Tongue (tissue), 2 donors: ENCODE data around the gene KLK11. TPM values are rescaled to one million over a fixed set of nuclear protein-coding genes. Genes with fewer than 3 reads are reported as not detected.
A peak's percentile ranks its signal among the peaks of the same experiment; 100 is the strongest.

Experiments used
- DNase-seq: peaks from one replicate; pipeline ENCODE4 v3.0.0-alpha.2; 2015
- total RNA-seq: library from RNA; depleted of rRNA; stranded (reverse); fragments of >200 nt; gene quantifications from one replicate; pipeline ENCODE4 v1.2.3, GENCODE V29; 2014

Gene KLK11, protein sequence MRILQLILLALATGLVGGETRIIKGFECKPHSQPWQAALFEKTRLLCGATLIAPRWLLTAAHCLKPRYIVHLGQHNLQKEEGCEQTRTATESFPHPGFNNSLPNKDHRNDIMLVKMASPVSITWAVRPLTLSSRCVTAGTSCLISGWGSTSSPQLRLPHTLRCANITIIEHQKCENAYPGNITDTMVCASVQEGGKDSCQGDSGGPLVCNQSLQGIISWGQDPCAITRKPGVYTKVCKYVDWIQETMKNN
- 11.4 TPM for total RNA-seq

DNA sequence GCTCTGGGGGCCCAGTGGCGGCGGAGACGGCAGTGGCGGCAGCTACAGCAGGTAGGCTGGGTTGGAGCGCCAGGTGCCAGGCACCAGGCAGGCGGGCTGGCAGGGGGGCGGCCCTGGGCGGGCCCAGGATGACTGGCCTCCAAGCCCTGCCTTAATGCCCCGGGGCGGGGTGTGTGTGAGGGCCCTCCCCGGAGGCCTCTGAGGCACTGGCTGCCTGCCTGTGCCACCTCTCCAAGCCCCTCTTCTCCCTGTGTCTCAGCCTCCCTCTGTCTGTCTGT, at the start of gene KLK11:
Gene KLK11, minus strand, starts transcription at position 63 of the 278 bp plus-strand sequence. CDS start 985 bp downstream, outside the sequence.
- peak; percentile 22 for DNase-seq

DNA sequence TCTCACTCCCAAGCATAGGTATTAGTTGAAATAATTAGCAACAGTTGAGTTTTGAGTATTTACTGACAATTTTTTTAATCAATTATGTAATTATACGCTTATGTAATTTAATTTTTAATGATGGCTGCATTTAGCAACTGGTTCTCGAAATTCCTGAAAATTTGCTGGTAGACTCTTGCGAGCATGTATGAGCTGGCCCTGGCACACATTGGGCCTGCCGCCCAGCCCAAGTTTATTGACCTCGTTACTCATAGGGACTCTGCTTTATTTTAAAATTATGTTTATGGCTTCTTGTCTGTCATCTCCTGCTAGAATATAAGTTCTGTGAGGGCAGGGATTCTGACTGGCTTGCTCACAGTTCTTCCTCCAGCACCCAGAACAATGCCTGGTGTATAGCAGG, 49.6 kb upstream of the KLK11 start:
- DNase-seq: no peak

DNA sequence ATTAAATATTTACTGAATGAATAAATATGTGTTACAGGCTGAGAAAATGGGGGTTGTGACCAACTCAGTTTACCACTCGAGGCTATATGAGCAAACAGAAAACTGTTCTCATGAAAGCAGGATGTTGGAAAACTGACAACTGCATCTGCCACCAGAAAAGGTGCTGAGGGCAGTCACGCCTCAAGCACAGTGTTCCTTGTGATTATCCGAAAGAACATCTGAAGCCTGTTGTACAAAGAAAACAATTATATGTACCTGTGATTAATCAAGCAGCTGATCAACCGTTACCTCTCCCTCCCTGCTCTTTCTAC, 44.6 kb upstream of the KLK11 start:
- no peak for DNase-seq

DNA sequence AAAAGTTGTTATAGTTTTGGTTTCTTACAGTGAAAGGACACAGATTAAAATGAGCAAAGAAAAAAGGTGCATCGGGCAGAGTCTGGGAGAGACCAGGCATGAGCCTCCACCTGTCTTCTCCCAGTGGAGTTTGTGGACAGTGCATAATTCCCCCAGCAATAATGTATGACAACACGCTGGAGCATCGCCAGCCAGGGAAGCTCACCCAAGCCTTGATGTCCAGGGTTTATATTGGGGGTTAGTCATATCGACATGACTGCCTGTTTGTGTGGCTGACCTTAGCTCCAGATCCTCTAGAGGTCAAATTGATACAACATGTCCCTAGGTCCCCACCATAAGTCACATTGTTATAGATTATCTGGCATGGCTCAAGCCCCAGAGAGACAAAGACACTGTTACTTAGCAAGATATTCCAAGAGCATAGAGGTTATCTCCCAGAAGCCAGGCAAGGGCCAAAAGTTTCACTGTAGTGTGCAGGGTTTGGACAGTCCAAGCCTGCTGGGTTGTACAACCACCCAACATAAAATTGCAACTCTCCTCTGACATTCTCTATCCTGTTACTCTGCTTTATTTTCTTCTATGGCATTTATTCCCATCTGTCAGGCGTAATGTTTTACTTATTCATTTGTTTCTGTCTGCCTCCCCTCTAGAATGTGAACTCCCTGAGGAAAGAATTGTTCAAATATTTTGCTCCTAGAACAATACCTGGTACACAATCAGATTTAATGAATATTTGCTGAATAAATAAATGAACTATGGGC, 44.1 kb upstream of the KLK11 start:
- no peak for DNase-seq

DNA sequence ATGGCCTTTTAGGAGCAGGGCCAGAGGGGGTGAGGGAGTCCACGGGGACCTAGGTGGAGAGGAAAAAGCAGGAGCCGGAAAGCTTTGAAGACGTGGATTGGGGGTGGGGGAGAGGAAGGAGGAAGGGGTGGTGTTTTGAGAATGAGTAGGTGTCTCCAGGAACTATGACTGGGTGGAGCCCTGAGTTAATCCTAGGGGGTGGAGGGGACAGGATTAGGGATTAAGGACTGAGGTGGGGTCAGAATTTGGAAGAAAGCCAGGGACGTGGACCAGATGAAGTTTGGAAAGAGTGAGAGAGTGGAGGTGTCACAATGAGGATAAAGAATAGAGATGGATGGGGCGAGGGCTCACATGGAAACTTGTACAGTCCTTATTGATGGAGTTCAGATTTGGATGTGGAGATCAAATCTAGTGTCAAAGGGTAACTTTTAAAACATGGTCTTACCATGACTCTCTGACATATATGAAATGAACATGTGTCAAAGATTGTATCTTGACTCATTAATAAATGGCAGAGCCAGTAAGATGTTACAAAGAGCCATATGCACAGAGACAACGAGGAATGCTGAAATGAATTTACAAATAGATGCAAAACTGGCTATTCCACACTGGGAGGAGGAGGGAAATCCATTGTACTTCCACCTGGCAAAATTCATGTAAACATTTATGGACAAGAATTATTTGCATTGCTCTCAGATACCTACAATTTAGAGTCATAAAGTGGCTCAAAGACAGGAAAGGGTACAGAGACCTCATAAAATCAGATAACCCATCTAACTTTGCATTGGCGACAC, 40.2 kb upstream of the KLK11 start:
- no peak for DNase-seq

DNA sequence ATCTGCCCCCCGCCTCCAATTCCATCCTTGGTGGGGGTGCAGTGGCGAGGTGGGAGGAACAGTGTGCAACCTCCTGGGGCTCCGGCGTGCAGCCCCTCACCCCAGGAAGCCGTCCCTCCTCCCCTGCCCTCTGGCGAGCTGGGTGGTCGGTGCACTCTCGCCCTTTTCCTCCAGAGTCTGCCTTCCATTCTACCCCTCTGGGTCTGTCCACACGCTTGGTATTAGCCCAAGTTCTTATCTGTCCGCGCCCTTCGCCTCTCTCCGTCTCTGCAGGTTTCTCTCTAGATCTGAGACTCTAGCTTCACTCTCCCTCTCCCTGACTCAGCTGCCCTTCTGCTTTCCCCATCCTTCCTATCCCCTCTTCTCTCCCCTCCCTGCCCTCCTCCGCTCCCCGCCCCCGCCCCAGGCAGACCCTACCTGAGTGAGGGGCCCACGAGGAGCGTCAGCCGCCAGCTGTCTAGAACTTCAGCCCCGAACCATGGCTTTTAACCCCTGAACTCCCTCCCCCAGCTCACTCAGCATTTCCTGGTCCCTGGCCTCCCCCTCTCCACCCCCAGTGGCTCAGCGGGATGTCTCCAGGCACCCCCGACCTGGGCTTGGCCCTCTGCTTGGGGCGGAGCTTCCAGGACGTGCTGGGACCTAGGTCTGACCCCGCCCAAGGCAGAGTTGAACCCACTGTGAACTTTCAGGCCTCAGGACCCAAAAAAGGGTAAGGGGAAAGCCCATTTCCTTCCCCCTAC, 39.0 kb upstream of the KLK11 start:
- DNase-seq: no peak

DNA sequence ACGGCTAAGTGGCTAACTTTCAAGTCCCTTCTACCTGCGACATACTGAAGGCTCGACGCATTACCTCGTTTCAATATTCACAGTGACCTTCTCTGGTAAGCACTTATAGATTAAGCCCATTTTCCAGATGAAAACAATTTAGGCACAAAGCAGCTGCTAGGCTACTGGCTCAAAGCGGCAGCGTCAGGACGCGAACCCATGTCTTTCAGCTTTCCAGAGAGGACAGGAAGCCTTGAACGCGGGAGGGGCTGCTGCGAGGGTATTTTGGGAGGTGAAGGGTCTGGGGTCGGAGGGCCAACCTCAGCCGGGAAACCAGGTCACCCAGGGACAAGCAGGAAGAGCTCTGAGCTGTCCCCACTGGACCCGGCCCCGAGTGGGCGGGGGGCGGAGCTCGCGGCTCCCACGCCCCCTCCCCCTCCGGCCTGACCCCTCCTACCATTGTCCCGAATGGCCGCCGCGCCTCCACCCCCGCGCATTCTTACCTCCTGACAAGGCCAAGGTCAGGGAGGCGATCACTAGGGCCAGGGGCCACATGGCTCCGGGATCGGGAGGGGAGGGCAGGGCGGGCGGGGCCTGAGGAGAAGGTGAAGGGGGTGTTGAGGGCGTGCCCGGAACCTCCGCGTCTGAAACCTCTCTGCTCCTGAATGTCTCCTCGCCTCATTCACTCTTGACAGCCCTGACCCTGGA, 38.3 kb upstream of the KLK11 start, which contains the start of gene KLK13:
Gene KLK13, minus strand, starts transcription at position 559 of the 687 bp plus-strand sequence. Its CDS starts 25 bp downstream, at position 534.
- DNase-seq: peak; percentile 2

DNA sequence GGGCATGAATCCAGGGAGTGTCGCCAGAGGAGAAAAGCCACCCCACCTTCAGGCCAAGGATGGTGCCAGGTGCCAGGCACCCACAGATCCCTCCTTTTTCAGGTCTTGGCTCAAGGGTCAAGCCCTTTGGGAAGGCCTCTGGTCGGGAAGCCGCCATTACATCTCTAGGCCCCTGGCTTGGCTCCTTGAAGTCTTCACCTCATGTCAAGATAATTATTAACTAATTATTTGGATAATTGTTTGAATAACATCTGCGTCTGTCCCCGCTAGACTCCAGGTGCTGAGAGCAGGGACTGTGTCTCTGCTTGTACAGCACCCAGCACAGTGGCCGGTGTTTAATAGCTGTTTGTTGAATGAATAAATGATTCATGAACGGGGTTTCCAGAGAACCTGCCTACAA, 37.2 kb upstream of the KLK11 start:
- DNase-seq: no peak

DNA sequence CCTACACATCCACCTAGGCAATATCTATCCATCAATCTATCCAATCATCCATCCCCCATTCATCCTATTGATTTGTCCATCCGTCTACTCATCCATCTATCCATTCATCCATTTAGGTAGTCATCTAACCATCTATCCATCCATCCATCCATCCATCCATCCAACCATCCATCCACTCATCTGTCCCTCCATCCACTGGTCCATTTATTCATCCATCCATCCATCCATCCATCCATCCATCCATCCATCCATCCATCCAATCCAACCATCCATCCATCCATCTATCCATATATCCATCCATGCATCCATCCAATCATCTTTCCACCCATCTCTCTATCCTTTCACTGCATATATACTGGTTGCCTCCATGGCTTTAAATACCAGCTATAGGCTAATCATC, 34.6 kb upstream of the KLK11 start:
- no peak for DNase-seq

DNA sequence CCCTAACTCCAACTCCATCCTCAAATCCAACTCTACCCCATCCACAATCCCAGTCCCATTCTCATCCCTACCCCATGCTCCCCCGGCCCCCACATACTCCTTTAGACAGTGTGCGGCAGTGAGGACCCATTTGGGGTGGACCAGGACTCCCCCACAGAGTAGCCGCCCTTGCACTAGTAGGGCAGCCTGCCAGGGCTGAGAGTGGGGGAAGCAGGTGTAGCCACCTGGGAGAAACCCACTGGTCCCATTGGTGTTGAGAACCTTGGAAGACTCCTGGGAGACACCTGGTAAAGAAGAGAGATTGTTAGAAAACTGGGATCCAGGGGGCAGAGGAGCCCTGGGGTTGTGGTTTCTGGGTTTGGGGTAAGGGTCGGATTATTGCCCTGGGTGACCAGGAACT, 33.9 kb upstream of the KLK11 start:
- no peak for DNase-seq

DNA sequence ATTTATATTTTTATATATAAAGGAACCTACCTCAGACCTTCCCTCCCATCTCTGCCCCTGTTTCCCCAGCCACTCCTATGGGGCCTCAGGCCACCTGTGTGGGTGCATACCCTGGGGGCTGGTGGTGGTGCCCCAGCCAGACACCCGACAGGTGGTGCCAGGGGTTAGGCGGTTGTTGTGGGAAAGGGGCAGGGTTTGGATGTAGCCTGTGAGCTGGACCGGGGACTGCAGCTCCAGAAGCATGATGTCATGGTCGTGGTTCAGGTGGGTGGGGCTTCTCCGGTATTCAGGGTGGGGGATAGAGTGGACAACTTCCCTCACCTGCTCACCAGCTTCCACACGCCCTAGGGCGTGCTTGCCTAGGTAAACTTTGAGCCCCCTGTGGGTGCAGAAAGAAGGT, 33.3 kb upstream of the KLK11 start:
- no peak for DNase-seq

DNA sequence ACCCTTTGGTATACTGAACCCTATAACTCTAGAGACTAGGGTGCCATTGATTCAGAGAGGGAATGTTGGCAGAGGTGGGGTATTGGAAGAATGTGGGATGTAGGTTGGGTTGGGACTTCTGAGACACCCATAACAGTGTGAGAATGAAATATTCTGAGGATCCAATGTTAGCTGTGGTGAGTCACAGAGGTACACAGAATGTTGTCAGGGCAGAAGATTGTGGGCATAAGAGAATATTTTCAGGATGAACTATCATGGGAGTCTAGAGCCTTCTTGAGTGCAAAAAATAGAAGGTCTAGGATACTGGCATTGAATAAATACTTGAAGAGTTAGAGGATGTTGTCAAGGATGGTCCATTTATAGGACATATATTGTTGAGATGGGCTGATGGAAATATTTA, 29.4 kb upstream of the KLK11 start:
- DNase-seq: no peak

DNA sequence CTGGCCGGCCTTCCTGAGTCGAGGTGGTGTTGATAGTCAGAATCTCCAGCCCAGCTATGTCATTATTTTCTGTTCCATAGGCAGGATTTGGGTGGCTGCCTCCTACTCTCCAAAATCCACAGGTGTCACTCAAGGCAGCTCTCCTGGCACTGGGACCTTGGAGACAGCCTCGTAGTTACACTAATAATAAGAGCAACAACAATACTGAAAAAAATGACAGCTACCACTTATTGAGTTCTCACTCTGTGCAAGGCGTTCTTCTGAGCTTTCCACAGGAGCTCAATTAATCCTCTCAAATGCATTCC, 20.6 kb upstream of the KLK11 start:
- DNase-seq: peak; percentile 6

DNA sequence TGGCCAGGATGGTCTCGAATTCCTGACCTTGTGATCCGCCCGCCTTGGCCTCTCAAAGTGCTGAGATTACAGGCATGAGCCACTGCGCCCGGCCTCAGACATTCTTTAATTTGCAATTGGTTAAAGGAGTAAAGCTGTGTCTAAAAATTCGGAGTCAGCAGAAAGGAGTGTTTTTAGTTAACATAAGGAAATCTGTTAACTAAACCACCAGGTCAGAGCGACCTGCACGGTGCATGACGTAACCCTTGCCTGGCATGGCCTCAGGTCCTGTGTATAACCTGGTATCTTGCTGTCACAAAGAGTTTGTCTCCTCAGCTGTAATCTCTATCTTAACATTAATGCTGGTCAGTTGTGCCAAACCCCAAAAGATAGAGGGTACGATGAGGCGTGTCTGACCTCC, 17.9 kb upstream of the KLK11 start:
- DNase-seq: no peak

DNA sequence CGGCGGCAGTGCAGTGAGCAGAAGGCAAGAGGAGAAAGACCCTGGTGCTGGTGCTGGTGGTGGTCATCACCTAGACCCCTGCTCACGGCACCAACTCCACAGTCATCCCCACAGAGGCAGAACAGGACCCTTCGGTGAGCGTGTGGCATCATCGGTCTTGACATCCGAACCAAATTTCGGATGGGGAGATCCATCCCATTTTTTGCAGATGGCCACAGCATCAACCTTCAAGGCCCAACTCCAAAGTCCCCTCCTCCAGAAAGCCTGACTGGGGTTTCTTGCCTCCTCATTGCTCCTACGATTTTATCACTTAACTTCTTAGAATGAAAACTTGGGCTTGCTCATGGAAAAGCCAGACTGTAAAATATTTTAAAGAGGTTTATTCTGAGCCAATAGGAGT, 17.1 kb upstream of the KLK11 start:
- no peak for DNase-seq

DNA sequence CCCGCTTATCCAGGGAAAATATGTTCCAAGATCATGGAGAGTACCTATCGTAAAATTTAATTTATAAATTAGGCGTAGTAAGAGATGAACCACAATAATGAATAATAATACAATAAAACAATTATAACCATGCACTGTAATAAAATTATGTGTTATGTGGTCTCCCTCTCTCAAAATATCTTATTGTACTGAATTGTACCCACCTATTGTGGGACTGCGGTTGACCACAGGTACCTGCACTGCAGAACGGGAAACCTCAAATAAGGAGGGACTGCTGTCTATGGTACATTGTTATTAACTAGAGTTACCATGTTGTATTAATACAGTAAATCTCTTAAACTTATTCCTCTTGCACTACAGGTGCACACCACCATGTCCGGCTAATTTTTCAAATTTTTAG, 13.7 kb upstream of the KLK11 start:
- no peak for DNase-seq

DNA sequence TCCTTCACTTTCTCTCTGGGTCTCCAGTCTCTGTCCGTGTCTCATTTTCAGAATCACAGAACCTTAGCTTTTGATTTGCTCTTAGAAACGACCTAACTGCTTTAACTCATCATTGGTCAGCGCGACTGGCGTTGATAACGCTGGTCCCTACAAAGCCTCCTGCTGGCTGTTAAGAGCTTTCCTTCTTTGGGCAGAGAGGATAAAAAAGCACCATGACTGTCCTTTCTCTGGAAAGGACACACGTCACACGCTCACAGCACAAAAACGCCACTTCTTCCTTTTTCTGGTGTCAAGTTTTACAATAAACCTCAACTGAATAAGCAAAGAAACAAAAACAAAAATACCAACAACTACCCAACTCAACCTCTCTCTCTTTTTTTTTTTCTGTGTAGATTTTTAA, 10.1 kb upstream of the KLK11 start:
- DNase-seq: no peak

DNA sequence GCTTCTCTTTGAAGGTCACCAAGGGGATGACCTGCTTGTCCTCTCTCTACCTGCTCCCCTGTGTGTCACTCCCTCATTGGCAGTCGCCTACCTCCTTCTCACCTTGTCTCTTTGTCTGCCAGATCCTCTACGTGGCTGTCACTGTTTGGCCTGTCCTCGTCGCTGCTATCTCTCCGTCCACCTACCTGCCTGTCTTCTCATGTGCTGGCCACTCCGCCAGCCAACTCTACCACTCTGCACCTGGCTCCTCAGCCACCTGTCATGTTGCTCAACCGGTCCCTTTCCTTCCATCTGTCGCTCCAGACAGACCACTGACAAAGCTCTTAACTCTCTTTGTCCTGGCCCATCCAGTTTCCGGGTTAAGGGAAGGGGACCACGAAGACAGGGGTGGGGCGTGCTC, 8.3 kb upstream of the KLK11 start, which contains the start of gene KLK12:
Gene KLK12, minus strand, starts transcription at position 299 of the 400 bp plus-strand sequence. CDS start 381 bp downstream, outside the sequence.
- DNase-seq: no peak

DNA sequence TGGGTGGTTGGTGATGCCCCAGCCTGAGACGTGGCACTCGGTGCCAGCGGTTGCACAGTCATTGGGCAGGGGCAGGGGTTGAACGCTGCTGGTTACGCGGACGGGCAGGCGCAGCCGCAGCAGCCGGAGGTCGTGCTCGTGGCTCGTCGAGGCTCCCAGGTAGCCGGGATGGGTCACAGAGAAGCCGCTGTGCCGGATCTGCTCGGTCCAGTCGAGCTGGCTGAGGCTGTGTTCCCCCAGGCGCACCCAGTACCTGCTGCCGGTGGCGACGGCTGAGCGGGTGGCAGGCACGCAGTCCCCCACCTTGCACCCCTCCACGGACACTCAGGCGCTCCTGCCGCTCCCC, 5.4 kb upstream of the KLK11 start:
- DNase-seq: no peak

DNA sequence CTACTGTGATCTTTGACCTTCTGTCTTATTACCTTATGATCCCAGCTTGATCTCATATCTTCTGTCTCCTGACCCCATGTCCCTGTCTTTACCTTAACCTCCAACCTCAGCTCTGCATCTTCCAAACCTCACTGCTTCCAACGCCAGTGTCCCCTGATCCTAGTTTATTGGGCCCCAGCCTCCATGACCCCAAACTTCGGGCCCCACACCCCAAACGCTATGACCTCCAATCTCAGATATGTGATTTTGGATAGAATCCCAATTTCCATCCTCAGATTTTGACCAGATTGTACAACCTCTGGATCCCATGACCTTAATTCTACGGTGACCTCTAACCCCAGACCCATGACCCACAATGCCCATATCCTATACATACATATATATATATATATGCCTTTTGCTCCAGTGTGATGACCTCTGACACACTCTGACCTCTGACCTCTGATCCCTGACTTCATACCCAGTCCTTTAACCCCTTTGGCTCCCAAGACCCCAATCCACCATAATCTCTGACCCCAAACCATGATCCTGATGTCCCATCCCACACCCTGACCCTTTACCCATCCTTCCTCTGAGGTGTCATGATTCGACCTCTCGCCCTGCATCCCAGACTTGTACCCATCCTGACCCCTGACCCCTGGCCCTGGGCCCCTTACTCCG, 4.9 kb upstream of the KLK11 start:
- DNase-seq: no peak

DNA sequence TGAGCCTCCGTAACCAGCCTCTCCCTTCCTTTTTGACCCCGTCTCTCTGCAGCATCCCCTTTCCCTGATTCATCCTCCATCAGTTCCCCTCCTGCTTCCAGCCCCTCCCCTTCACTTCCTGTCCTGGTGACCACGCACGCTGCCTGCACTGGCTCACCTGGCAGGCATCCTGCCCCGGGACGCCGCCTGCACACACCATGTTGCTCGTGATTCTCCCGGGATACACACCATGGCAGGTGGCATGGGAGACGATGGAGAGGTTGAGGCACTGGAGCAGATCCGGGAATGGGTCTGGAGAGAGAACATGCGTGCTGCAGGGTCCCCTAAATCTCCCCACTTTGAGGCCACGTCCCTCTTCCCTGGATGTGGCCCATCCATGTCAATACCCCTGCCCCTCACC, 4.2 kb upstream of the KLK11 start:
- no peak for DNase-seq

DNA sequence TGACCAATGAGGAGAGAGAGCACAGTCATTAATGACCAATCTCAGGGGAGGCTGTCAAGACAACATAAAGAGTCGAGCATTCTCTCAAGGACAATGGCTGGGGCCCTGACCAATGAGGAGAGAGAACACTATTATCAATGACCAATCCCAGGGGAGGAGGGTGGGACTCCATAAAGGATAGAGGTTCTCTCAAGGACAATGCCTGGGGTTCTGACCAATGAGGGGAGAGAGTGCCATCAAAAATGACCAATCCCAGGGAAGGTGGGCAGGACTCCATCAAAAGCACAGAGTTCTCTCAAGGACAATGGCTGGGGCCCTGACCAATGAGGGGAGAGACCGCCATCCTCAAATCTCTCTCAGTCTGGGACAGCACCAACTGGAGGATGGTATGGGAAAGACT, 3.3 kb upstream of the KLK11 start:
- no peak for DNase-seq
